Body of pancreas (tissue), 4 donors: Measurements from ENCODE around the gene SLC7A1.

ENCODE experiments used
- CTCF ChIP-seq, 7 experiments: fragments of 450-650 bp in 4 of 7; fragments of 200-600 bp in 3 of 7; sonication (generic) in 3 of 7; IDR thresholded peaks; one replicate each; pipeline ENCODE4 v1.5.1; 2016 to 2019; ENCODE audit warnings: antibody characterized with exemption in 7 of 7
- POLR2A ChIP-seq, 3 donors: fragments of 450-650 bp; IDR thresholded peaks; one replicate each; pipeline ENCODE4 v1.6.1; 2016; ENCODE audit warnings: antibody characterized with exemption in 3 of 3, mild to moderate bottlenecking in 2 of 3

DNA sequence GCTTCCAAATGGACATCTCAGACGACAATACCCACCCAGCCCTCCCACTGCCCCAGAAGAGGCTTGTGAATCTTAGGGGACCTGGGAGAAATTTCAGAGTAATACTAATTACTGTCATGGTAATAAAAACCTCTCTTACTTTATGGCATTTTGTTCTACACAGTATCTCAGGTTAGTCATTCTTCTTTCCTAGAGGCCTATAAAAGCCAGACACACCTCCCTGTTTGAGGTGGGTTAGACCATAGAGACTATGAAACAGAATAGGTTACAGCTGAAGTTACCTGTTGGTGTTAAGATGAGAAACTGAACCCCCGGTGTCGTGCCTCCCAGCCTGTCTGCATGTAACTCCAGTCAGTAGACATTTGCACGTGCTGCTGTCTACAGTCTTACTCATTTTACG is 113.9 kb downstream of the SLC7A1 start:
- TF ChIP-seq CTCF (IDR thresholded peaks at IDR 0.05) (no peak), POLR2A (IDR thresholded peaks at IDR 0.05) (no peak)
